Glomerular visceral epithelial cell (primary cell): ENCODE measurements around the gene TSC1.
"Not testable (repeated sequence)": the region's sequence is repeated elsewhere in the genome, so short reads cannot be mapped to it uniquely, and the experiment has no call there.

ENCODE experiments used
- DNase-seq: peaks from one replicate; pipeline ENCODE4 v3.0.0-alpha.2; 2016; ENCODE audit errors: extremely low spot score

TSC1 gene

DNA sequence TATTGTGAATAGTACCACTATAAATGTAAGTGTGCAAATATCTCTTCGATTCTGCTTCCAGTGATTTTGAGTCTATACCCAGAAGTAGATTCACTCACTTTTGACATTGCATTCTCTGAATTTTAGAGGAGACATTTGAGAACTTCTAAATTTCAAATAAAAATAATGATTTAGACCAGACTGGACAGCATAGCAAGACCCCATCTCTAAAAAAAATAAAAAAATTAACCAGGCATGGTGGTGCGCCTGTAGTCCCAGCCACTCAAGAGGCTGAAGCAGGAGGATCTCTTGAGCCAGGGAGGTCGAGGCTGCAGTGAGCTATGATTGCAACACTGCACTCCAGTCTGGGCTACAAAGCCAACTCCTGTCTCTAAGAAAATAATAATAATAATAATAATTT is 32.2 kb upstream of the TSC1 start:
- DNase-seq: no peak

DNA sequence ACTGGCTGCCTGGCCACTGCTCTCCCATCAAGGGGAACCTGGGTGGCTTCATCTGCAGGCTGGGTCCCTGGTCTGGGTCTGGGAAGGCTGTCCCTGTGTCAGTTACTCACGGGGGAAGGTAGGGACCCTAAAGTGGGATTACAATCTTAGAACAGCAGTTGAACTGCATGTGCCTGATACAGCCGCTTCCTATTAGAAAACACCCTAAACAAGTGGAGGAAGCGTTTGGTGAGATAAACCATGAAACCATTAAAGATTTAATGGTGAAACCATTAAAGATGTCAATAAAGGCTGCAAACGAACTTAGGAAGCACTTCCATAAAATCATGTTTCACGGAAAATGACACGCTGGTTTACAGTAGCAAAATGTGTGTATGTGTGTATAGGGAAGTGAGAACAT is 31.5 kb upstream of the TSC1 start:
- no peak for DNase-seq

DNA sequence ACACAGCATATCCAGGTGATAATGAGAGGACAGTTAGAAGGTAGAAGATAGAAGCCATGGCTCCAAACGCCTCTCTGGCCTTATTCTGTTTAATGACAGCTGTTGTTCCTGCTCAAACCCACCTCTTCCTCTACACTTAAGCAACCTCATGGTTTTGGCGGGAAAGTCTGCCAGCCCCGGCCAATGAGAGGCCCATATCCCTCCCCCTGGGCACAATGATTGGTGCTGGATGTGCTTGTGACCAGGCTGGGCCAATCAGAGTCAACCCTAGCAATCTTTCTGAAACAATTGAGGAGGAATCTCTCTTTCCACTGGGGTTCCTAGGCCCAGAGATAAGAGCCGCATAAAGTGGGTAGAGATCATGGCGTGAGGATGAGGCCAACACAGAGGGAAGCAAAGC is 29.3 kb upstream of the TSC1 start:
- peak; percentile 21 for DNase-seq

DNA sequence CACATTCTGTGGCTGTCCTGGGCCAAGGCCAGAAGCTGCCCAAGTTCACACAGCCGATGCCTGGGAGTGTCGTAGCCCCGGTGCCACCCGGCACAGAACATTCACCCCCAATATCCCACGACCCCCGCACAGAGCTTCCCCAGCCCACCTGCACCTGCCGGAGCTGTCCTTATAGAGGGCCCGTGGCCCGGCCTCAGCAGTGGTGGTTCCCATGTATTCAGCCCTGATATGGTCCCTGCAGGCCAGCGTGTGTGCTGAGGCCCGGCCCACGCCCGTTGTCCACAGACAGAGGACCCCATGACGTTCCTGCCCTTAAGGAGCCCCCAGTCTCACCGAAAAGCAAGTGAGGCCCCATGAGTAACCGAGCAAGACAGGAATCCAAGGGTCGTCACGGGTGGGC is 28.8 kb upstream of the TSC1 start:
- no peak for DNase-seq

DNA sequence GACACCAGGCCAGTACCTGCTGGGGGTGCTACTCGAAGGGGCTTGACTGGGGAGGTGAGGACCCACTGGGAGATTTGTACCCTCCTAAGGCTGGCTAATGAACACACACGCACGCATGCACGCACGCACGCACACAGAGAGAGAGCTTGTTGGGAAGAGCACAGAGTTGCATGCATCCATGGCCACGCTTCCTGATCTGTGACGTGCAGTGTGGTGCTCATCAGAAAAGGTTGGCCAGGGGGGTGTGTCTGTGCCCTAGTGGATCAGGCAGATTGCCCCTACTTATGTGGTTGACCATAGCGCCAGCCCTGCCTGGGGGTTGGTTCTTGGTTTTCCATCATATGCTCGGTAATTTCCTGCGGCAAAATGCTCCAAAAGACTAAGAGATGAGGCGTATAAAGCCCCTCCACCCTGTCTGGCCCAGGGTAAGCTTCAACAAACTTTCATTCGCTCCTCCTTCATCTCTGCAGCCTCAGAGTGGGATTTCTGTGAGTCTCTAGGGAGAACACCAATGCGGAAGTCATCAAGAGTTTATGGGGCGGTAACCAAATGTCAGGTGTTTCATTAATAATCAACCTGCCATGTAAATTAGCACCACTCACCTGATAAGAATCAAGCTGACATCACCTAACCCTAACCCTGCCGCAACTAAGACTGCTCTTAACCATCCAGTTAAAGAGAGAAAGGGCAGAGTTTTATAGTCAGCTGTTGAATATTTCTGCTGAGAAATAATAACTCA is 26.1 kb upstream of the TSC1 start:
- no peak for DNase-seq

DNA sequence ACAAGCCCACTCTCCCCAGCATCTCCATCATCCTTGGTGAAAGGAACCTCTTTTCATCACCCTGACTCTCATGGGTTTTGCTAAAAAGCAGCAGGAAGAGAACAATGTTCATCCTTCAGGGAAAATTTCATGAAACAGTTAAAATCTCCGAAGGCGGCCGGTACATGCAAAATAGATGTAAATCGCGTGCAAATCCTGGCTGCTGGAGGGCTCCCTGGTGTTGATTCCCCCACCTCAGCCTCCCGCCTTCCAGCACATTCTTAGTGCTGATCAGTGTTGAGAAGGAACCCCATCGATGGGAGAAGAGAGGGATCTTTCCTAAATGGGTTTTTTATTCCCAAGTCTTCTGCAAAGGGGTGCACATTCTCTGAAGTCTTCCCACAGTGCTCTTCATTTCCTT is 25.4 kb upstream of the TSC1 start:
- no peak for DNase-seq

DNA sequence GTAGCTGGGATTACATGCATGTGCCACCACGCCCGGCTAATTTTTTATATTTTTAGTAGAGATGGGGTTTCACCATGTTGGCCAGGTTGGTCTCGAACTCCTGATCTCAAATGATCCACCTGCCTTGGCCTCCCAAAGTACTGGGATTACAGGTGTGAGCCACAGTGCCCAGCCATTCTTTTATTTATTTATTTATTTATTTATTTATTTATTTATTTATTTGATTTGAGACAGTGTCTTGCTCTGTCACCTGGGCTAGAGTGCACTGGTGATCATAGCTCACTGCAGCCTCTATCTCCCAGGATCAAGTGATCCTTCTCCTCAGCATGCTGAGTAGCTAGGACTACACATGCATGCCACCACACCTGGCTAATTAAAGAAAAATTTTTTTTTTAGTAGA is 23.5 kb upstream of the TSC1 start:
- DNase-seq: not testable (repeated sequence)

DNA sequence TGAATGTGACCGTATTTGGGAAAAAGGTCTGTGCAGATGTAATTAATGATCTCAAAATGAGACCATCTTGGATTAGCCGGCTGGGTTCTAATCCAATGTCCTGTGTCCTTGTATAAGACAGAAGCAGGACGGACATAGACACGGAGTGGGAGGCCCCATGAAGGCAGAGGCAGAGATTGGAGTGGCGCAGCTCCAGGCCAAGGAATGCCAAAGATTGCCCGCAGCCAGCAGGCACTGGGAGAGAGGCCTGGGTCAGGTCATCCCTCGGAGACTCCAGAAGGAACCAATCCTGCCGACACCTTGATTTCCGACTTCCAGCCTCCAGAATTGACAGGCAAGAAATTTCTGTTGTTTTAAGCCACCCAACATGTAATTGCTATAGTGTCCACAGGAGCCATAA is 21.1 kb upstream of the TSC1 start:
- no peak for DNase-seq

DNA sequence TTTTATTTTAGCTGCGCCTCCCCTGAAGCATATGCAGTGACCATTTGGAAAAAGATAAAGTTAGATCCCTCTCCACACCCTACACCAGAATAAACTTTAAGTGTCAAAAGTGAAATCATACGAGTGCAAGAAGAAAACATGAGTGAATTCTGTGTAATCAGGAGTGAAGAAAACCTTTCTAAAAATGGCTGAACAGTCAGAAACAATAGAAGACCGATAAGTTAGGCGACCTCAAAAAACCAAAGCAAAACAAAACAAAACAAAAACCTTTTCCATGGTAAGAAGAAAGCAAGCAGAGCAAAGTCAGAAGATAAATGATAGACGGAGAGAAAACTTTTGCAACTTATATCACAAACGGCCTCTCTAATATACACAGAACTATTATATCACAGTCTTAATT is 16.6 kb upstream of the TSC1 start:
- DNase-seq: no peak

DNA sequence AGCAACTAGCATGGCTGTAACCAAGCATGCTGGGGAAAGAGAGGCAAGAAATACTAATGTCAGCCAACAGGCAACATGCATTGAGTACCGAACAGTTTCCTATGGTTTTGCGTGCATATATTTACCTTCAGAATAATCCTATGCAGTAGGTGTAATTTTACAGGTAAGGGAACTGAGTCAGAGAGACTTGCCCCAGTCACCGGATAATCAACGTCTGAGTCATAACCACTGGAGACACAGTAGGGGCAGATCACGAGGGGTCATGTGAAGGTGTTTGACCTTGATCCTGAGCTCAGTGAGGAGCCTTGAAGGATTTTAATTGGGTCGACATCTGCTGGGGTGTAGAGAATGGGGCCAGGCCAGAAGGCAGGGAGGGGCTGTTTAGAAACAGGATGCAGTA is 13.4 kb upstream of the TSC1 start:
- DNase-seq: no peak

DNA sequence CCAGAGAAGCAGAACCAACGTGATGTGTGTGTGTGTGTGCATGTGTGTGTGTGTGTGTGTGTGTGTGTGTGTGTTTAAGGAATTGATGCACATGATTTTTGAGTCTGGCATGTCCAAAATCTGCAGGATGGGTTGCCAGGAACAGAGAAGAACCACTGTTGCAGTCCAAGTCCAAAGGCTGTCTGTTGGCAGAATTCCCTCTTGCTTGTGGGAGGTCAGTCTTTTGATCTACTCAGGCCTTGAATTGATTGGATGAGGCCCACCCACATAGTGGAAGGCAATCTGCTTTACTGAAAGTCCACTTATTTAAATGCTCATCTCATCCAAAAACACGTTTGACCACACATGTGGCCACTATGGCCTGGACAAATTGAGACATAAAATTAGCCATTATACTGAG is 11.4 kb upstream of the TSC1 start:
- DNase-seq: no peak

DNA sequence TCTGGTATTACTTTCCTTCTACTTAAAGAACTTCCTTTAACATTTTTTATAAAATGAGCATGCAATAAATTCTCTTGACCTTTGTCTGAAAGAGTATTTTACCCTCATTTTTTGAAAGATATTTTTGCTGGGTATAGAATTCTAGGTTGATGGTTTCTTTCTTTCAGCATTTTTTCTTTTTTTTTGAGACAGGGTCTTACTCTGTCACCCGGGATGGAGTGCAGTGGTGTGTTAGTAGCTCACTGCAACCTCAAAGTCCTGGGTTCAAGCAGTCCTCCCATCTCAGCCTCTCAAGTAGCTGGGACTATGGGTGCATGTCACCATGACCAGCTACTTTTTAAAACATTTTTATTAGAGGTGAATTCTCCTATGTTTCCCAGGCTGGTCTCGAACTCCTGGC is 10.7 kb upstream of the TSC1 start:
- no peak for DNase-seq

DNA sequence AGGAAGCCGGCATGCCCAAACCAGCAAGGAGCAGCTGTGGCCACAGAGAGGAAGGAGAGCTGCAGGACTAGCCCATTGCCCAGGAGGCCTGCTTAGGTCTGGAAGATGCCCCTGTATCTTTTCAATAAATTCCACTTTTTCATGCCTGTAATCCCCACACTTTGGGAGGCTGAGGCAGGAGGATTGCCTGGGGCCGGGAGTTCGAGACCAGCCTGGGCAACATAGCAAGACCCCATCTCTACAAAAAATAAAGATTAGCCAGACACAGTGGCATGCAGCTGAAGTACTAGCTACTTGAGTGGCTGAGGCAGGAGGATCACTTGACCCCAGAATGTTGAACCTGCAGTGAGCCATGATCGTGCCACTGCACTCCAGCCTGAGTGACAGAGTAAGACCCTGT is 5.3 kb upstream of the TSC1 start:
- no peak for DNase-seq

DNA sequence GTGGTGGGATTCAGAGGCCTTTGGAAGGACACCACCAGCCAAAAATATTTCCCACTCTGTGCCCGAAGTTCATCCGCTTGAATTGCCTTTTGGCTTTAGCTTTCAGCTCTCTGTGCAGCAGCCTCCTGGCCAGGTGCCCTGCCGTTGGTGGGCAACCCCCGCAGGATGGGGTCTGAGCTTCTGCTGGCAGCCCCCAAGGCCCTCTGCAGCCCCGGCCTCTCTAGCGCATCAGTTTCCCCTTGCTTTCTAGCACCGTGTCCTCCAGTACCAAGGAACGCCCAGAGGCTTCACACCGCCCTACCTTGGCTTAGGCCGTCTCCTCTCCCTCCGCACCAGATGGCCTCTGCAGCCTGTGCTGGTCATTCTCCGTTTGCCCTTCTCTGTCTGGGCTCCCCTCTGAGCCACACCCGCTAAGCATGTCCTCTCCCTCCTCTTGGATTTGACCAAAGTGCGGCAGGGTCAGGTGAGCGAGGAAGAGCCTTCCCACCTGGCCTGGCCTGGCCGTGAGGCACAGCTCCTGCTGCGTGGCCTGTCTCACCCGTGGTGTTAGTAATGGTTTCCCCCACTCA is 4.2 kb upstream of the TSC1 start:
- no peak for DNase-seq

DNA sequence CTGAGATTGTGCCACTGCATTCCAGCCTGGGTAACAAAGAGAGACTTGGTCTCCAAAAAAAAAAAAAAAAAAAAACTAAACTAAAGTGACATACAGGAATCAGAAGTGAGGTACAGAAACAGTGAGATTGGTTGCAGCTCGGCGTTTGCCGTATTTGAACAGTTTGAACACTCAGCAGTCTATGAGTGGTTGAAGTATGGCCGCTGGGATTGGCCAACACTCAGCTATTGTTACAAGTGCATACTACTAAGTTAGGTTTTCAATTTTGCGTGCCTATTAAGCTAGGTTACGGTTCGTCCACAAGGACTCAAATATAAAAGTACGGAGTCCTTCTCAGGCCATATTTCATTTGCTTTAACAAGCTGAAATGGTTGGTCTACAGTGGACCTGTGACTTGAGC is 3.3 kb upstream of the TSC1 start:
- no peak for DNase-seq

DNA sequence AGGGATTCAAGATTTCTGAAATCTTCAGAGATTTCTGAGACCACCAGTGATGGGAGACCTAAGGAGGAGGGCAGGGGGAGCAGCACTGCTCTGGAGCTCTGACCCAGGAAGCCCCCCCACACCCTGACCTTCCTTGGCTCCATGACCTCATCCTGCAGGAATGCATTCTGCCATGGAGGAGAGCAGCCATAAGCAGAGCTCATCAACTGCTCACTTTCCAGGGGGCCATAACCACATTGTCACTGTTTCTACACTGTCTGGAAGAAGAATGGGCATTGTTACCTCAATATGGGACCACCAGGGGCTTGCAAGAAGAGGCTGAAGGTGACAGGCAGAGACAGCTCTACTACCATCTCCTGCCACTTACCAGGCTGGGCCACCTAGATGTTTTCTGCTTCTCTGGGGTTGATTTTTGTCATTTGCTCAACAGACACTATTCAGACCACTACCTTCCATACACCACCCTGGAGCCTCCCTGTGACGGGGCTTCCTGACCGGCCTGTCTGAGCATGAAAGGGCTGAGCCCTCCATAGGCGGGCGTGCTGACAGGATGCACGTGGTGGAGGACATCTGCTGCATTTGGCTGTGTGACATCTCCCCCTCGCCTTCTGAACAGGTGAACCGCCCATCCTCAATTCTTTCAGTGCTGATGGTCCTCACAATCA is 2.3 kb upstream of the TSC1 start:
- peak; percentile 83 for DNase-seq

DNA sequence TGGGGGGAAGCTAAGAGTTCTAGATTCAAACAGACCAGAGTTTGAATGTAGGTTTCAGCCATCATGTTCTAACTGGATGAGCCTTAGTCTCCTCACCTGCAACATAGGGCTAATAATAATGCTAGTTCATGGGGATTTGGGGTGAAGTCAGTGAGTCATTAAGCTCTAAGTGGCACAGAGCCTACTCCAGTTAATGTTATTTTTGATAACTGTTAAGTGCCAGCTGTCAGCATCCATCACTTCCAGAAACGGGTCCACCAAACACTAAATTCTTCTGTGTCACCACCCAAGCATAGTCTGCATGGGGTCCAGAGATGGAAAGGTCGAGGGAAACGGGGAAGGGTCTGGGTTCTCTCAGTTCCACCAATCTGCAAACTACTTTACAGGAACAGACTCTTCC is 1.8 kb upstream of the TSC1 start:
- peak; percentile 21 for DNase-seq

DNA sequence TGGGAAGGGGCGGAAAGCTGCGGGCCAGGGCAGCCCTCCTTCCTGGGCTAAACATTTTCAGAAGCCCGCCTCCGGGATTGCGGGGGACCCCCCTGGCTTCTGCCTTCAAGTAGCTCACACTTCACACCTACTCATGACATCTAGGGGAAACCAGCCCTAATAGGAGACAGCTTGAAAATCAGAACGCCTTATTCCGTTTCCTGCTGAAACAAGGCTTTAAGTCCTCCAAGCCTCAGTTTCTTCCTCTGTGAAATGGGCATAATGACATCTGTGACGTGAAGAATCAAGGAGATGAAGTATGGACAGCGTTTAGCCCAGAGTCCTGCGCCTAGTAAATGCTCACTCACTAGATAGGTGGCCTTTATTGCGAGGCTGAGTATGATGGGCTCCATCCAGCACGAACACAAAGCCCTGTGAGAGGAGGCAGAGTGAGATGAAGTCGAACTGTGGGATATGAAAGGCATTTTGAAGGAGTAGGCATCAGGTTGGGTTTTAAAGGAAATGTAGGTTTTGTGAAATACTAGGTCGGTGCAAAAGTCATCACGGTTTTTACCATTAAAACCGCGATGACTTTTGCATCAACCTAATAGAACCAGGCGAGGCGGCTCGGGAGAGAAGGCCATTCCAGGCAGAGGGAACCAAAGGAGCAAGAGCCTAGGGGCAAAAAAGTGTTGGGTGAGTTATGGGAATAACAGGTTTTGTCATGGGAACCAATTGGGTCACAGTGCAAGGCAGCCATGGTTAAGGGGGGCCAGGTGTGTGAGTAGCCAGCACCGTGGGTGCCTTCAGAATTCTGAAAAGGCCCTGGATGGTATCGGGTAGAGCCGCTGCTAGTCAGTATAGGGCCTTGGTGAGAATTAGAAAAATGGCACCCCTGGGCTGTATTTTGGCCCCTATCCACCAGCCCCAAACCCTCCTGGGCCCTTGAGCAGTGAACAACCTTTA is 1.0 kb upstream of the TSC1 start:
- no peak for DNase-seq

DNA sequence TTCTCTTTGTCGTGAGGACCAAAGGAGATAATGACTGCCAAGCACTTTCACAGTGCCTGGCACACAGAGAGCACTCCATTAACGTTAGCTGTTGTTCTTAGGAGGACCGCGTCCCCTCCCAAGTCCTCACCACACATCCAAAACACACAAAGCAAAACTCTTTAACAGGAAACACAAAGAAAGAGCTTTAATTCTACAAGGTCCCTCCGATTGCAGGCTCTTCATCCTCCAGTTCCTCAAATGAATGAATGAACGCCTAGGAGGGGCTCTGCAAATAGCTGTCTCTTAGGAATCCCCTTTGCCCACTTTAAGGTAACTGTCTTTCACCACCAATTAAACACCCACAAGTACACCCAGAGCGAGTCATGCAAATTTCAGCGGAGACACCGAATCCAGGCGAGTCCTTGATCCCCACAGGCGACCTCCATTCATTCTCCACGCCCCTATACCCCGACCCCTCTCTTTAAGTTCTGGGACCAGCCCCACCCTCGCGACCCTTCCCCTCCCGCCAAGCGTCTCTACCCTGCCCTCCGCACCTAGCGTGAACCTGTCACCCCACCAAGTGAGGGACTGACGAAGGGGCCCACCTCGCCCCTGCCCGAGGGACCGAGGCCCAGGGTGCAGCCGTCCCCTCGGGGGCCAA is 644 bp downstream of the TSC1 start:
- DNase-seq: no peak

DNA sequence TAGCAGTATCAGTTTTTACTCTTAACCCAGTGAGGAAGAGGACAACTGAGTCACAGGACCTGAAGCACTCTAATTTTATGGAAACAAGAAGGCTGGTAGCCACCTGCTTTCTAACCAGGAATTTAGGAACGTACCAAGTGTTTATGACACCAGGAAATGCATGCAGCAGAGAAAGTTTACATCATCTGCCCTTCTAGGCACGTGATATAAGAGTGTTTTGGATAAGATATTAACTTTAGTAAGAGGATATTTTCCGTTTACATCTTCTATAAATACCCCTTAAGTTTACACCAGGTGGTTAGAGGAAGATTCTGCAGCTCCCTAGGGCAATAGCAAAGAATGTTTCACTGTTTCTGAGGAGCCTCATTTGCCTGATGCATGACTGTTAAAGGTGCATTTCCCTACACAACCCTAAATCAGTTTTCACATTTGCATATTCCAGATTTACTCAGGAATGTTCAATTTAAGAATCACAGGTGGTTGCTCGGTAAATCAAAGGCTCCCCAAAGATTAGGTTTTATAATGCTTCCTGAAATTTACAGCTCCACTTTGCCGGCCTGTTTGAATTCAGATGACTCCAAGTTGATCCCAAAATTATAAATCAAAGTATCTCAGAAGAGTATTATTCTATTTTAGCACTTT is 1.8 kb downstream of the TSC1 start:
- no peak for DNase-seq

DNA sequence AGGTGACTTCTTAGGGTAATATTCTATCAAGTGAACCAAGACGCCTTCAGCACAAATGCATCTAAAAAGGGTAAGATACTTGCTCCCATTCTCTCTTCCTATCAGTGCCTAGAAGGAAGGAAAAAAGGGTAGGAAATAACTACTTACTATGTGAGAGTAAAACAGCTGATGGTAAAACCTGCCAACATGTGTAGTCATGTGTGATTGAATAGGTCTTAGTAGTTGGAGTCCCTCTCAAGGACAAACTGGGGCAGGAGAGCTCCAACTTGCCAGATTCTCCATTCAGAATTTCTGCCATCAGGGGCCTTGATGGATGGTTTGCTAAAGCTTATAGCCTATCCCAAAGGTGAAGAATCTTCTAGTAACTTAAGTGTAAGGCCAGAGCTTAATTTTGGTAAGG is 5.2 kb downstream of the TSC1 start:
- DNase-seq: no peak
